Breast epithelium (tissue), 3 donors: ENCODE results near the gene KCNIP1.

Experiments used
- POLR2A ChIP-seq: fragments of 450-650 bp; IDR thresholded peaks from one replicate; pipeline ENCODE4 v1.6.1; 2016; ENCODE audit warnings: antibody characterized with exemption, mild to moderate bottlenecking, moderate library complexity
- POLR2AphosphoS5 ChIP-seq, 3 donors: sonication (generic); formaldehyde crosslinking; IDR thresholded peaks; one replicate each; pipeline ENCODE4 v1.6.1; 2017; ENCODE audit warnings: antibody characterized with exemption in 3 of 3
- TF ChIP-seq, protein P1 (sequence below), 3 donors: fragments of 450-650 bp; IDR thresholded peaks; one replicate each; pipeline ENCODE4 v1.5.1; 2016 to 2017; ENCODE audit warnings: antibody characterized with exemption in 3 of 3, mild to moderate bottlenecking in 3 of 3, moderate library complexity in 3 of 3

DNA sequence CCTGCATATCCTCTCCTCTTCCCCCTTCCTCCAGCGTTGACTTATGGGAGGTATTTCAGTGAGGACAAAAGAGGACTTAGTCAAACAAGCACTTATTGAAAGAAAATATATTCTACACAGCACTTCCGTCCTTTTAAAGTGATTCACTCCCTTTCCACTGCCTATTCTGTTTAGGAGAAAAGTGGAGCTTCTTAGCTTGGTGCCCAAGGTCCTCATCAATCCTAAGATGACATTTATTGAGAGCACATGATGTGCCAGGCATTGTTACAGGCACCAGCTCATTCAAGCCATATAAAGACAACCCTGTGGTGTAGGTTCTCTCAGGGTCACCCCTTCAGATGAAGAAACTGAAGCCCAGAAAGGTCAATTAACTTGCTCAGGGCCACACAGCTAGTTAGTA, 95.9 kb downstream of the KCNIP1 start:
- TF ChIP-seq POLR2AphosphoS5 (IDR thresholded peaks at IDR 0.05) (no peak), POLR2A (no peak)
- TF ChIP-seq, protein P1, sequence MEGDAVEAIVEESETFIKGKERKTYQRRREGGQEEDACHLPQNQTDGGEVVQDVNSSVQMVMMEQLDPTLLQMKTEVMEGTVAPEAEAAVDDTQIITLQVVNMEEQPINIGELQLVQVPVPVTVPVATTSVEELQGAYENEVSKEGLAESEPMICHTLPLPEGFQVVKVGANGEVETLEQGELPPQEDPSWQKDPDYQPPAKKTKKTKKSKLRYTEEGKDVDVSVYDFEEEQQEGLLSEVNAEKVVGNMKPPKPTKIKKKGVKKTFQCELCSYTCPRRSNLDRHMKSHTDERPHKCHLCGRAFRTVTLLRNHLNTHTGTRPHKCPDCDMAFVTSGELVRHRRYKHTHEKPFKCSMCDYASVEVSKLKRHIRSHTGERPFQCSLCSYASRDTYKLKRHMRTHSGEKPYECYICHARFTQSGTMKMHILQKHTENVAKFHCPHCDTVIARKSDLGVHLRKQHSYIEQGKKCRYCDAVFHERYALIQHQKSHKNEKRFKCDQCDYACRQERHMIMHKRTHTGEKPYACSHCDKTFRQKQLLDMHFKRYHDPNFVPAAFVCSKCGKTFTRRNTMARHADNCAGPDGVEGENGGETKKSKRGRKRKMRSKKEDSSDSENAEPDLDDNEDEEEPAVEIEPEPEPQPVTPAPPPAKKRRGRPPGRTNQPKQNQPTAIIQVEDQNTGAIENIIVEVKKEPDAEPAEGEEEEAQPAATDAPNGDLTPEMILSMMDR (IDR thresholded peaks at IDR 0.05): no peak
